AG09309 (cell line): ENCODE results near the gene IGHMBP2.

ENCODE experiments used
- DNase-seq: peaks from one replicate; pipeline ENCODE4 v3.0.0-alpha.2; 2010; ENCODE audit warnings: low read depth
- H3K4me3 ChIP-seq: 2 replicates; pipeline ENCODE4 v1.5.1; 2011; ENCODE audit warnings: mild to moderate bottlenecking, low read depth, low read length, moderate library complexity; ENCODE audit not compliant: control insufficient read depth
- CTCF ChIP-seq: IDR thresholded peaks from 2 replicates; pipeline ENCODE4 v1.5.1; 2011; ENCODE audit warnings: mild to moderate bottlenecking, low read depth, low read length, inconsistent platforms; ENCODE audit not compliant: insufficient read depth, control insufficient read depth; ENCODE audit errors: missing control alignments

The IGHMBP2 gene

GRCh38 chr11:68979931-68980775 lies 76.5 kb downstream of the IGHMBP2 start:
- H3K4me3 ChIP-seq = no peak overlapping the region
- DNase-seq = no peak
- no peak for TF ChIP-seq CTCF

- DNase-seq = no peak
- no peak for TF ChIP-seq CTCF
- no peak within 1 kb of the TSS for H3K4me3 ChIP-seq
Observed at GRCh38 chr11:68980776-68981065, 77.0 kb downstream of the IGHMBP2 start, which contains the start of gene MRGPRD. TSS of gene MRGPRD (minus strand) at chr11:68980986. CDS start at chr11:68980986, 0 bp downstream.

- TF ChIP-seq CTCF = no peak
- DNase-seq = no peak
- no peak overlapping the region for H3K4me3 ChIP-seq
Observed at GRCh38 chr11:68982134-68982533, 78.4 kb downstream of the IGHMBP2 start.

- no peak overlapping the region for H3K4me3 ChIP-seq
- TF ChIP-seq CTCF = no peak
- no peak for DNase-seq
Observed at GRCh38 chr11:68983801-68984200, 80.1 kb downstream of the IGHMBP2 start.

- DNase-seq = no peak
- H3K4me3 ChIP-seq = no peak overlapping the region
- no peak for TF ChIP-seq CTCF
Observed at GRCh38 chr11:68987211-68987610, 83.5 kb downstream of the IGHMBP2 start.

GRCh38 chr11:68988491-68988890 lies 84.8 kb downstream of the IGHMBP2 start:
- TF ChIP-seq CTCF = no peak
- no peak overlapping the region for H3K4me3 ChIP-seq
- DNase-seq = no peak
